ENCODE data around the gene ARFGAP1.

ARFGAP1 gene

DNA sequence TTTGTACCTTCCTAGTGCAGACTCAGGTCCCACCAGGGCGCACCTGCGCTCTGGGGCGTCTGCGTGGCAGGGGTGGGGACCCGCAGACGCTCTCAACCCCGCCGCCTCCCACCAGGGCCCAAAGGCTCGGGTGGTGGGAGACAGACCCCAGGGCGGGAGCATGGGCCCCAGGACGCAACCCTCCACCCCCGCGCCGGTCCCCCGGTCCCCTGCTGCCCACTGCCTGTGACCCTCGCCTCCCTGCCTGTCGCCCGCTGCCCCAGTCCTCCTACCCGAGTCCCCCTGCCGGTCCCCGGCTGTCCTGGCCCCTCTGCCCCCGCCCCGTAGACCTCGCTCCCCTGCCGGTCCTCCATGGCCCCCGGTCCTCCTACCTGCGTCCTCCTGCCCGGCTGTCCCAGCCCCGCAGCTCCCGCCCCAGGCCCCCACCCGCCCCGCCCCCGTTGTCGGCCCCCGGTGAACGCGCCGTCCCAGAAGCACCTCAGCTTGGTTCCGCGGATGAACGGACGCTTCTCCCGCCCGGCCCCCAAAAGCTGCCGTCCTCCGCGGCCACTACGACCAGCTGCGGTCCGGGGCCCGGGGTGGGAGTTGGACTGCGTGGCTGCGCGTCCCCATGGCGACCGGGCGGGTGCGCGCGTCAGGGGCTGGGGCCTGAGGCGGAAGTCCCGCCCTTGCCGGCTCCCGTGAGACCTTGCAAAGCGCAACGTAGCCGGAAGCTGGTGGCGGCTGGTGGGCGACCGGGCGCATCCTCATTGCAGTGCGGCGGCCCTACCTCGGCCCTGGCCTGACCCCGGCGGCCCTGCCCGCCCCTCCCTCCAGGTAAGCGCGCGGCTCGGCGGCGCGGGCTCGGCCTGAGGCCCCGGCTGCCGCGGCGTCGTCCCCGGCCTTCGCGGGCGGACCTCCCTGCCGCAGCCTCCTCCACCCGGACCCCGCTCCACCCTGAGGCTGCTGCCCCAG, at the start of gene ARFGAP1:
Gene ARFGAP1 (plus strand): TSS at position 709 of the 954 bp plus-strand sequence. CDS start 2,768 bp downstream, outside the sequence.
- DNase-seq (ENCODE audit: low read depth): peak; percentile 75

DNA sequence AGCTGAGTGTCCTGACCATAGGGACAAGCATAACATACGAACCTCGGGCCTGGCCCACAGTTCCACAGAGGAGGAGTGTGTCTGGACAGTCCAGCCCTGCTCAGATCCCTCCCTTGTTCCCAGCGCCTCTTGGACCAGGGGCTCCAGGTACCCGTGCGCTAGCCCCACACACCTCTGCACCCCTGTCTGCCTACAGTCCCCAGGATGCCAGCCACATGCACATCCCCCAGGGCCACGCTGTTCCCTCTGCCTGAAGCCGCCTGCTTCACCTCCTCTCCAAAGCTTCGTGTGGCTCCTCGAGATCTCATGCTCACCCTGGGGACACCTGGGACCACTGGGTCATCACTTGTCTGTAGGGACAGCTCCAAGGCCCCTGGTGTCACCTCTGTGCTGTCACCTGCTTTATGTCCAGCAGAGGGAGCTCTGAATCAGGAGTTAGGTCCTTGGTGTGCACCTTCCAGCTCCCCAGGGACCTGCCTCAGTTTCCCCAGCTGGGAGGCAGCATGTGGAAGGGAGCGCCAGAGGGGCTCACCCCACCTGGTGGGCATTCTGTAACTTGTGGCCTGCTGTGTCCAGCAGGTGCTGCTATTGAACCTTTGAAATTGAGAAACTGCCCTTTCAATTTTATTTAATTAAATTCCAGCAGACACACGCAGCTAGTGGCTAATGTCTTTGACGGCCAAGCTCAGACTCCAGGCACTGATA, 49.3 kb upstream of the ARFGAP1 start:
- no peak for DNase-seq (ENCODE audit: low read depth)

DNA sequence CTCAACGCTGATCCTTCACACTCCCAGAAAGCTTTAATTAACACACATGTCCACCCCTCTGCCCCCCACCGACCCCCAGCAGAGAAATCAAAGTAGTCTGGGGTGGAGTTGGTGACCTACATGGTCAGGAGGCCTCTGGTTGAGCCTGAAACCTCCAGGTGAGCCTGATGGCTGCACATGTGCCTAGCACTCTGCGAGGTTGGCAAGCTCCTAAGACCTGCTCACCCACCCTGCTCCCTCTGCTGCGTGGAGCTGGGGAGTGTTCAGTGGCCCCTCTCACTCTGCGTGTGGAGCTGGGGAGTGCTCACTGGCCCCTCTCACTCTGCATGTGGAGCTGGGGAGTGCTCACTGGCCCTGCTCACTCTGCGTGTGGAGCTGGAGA, 48.8 kb upstream of the ARFGAP1 start:
- no peak for DNase-seq (ENCODE audit: low read depth)

DNA sequence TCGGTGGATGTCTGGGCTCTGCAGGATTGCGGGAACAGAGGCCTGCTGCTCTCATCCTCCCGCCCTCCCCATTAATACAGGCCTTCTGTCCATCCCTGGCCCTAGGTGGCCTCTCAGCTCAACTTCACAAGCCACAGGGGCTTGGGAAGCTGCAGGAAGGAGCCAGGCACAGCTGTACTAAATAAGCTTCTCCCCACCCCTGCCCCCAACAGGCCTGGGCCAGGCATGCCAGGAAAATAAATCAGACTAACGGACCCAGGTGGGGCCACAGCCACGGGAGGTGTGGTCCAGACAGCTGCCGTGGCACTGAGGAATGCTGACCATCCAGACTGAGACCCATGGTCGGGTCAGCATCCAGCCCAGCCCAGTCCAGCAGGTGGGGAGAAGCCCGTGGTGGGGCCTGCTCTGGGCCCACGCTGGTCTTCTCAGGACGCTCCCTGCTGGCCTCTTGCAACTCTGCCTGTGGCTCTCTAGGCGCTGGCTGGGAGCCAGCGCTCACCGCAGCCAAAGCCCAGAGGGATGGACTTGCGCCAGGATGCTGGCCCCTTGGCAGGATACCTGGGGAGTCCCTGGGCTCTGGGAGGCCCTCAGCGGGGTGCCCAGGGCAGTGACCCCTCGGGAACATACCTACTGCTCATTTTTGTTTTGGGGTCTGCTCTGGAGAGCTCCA, 48.1 kb upstream of the ARFGAP1 start:
- no peak for DNase-seq (ENCODE audit: low read depth)

DNA sequence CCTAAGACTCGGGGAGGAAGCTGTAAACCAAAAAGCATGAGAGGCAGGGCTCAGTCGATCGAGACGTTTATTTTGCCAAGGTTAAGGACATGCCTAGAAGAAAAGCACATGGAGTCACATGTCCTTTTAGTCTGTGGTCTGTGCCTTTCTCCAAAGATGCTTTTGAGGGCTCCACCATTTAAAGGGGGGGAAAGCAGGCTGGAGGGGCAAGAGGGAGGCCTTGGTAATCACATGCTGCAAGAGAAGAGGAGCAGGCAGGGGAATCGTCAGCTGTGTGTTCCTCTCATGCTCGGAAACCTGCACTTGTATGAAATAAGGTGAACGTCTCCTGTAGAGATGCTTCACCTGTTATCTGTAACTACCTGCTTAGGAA, 47.5 kb upstream of the ARFGAP1 start:
- no peak for DNase-seq (ENCODE audit: low read depth)

GRCh38 chr20:63226042-63226943, 46.3 kb upstream of the ARFGAP1 start:
- DNase-seq (ENCODE audit: low read depth): no peak

GRCh38 chr20:63227260-63227659, 45.4 kb upstream of the ARFGAP1 start:
- DNase-seq (ENCODE audit: low read depth): no peak

- no peak for DNase-seq (ENCODE audit: low read depth)
Observed at GRCh38 chr20:63228806-63229205, 43.8 kb upstream of the ARFGAP1 start.

DNA sequence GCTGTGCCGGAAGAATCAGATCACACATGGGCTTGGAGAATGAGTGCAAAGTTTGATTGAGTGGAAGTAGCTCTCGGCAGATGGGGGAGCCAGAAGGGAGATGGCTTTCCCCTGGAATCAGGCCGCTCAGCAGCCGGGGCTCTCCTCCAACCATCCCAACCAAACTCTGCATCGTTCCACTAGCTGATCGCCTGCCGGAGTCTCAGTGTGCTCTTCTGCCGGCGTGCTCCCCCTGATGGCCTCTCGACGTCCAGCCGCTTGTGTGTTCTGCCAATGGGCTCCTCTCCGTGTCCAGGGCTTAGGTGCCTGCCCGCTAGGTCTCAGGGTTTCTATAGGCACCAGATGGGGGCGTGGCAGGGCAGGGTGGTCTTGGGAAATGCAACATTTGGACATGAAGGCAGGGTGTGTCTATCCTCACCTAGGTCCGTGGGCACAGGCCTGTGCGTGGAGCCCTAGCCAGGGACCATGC, 41.8 kb upstream of the ARFGAP1 start:
- no peak for DNase-seq (ENCODE audit: low read depth)

DNA sequence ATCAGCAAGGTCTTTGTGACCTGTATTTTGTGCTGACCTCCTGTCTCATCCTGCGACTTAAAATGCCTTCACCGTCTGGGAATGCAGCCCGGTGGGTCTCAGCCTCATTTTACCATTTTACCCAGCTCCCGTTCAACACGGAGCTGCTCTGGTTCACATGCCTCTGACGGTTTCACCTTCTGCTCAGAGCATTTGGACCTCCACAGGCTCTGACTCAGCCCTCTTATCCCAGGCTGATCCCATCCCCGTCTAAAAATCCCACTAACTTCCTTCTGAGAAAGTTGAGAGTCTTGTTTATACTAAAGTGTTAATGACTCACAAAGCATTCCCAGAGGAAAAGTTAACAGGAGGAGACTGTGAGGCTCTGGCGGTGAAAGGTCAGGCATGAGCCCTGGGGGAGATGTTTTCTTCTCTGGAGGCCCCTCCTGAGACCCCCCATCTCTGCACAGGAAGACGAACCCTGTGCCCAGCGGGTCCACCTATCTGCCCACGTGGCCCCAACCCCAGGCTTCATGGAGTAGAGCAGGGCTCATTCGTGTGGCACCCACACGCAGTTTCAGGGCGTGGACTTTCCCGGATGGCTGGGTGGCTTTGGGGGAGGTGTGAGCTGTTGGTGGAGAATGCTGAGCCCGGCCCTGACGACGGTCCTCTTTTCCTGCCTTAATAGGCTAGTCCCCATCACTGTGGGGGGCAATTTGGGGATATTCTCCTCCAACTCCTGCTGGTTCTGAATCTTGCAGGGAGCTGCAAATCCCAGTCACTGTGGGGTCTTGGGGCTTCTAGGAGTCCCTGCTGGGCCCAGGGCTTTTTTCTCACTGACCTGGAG, 40.2 kb upstream of the ARFGAP1 start:
- DNase-seq (ENCODE audit: low read depth): no peak

DNA sequence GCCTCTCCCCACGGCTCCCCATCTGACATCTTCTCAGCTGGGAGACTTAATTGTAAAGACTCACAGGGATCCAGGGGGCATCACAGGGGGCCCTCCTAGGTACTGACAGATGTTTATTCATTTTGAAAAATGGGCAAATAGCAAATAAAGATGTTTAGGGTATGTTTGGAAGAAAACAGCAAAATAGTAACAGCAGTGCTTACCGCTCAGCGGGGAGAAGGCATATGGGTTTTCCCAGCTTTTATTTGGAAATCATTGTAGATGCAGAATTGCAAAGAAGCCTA, 39.6 kb upstream of the ARFGAP1 start:
- no peak for DNase-seq (ENCODE audit: low read depth)

DNA sequence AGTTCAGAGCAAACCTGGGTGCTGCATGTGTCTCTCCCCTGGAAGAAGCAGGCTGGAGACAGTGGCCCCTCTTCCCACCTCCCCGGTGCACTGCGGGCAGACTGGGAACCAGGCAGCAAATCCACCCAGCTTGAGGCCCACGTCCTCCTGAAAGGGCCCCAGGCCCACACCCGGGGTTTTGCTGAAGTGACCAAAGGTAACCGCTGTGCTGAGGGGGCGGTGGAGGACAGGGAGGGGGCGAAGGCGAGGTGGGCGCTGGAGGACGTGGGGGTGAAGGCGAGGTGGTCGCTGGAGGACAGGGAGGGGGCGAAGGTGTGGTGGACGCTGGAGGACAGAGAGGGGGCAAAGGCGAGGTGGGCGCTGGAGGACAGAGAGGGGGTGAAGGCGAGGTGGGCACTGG, 38.7 kb upstream of the ARFGAP1 start:
- no peak for DNase-seq (ENCODE audit: low read depth)

GRCh38 chr20:63234693-63235398, 37.8 kb upstream of the ARFGAP1 start:
- DNase-seq (ENCODE audit: low read depth): no peak

GRCh38 chr20:63235399-63235983, 37.1 kb upstream of the ARFGAP1 start, which contains the start of gene BIRC7:
Gene BIRC7 (plus strand): TSS chr20:63235905. CDS start chr20:63236097, 192 bp downstream.
- DNase-seq (ENCODE audit: low read depth): no peak

DNA sequence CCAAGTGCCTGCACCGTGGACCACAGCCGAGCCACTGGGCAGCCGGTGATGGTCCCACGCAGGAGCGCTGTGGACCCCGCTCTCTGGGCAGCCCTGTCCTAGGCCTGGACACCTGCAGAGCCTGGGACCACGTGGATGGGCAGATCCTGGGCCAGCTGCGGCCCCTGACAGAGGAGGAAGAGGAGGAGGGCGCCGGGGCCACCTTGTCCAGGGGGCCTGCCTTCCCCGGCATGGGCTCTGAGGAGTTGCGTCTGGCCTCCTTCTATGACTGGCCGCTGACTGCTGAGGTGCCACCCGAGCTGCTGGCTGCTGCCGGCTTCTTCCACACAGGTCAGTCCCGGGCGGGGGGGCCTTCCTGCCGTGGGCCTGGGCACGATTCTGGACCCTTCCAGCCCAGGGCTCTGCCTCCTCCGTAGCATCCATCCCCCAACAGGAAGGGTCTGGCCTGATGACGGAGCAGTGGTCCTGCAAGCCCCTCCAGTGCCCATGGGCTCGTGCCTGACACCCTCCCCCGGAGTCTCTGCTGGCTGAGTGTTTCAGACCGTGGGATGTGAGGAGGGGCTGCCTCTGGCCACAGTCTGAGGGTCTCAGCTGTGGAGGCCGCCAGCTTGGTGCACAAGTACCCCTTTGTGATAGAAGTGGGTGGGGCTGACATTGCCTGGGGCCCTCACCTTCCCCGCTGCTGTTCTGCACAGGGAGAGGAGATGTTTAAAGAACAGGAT, 36.3 kb upstream of the ARFGAP1 start:
- no peak for DNase-seq (ENCODE audit: low read depth)

DNA sequence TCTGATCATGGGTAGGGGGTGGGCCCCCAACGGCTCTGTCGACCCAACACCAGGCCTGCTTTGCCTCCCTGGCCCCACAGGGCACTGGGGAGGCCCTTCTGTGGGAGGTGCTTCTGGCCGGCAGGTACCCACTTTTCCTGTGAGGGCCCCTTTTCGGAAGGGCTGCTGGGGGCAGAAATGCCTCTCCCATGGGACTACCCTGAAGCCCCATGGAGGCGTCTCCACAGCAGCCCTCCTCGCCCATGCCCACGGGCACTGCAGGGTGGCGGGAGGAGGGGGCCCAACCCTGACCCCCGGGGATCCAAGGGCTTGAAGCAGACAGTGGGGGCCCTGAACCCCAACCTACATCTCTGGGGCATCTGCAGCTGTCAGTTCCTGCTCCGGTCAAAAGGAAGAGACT, 34.6 kb upstream of the ARFGAP1 start:
- DNase-seq (ENCODE audit: low read depth): no peak

- DNase-seq (ENCODE audit: low read depth): no peak
Observed at GRCh38 chr20:63238514-63239125, 34.0 kb upstream of the ARFGAP1 start.

GRCh38 chr20:63239431-63239830, 33.2 kb upstream of the ARFGAP1 start:
- no peak for DNase-seq (ENCODE audit: low read depth)

DNA sequence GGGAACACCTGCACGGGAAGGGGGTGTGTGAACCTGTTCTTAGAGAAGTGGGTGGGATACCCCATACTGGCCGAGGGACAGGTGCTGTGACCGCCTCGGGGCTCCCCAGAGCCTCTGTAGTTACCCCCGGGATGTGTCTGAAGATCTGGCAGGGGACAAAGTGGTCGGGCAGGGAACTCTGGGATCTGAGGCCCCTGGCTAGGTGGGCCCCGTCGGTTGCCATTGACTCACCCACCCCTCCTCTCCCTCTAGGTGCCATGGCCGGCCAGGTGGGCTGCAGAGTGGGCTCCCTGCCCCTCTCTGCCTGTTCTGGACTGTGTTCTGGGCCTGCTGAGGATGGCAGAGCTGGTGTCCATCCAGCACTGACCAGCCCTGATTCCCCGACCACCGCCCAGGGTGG, 32.6 kb upstream of the ARFGAP1 start:
- no peak for DNase-seq (ENCODE audit: low read depth)

Data from stimulated activated CD8-positive, alpha-beta memory T cell treated with anti-CD3 and anti-CD28 coated beads, Interleukin-7, amount 100 ng/mL, for 24 hours (primary cell).